H9 (cell line): Measurements from ENCODE around the gene SLC27A6. TPM values are rescaled to one million over a fixed set of nuclear protein-coding genes. Genes with fewer than 3 reads are reported as not detected.

ENCODE experiments used
- DNase-seq: peaks from one replicate; pipeline ENCODE4 v3.0.0-alpha.2; 2017
- H2AFZ ChIP-seq: one replicate; pipeline ENCODE4 v1.6.1; 2013; ENCODE audit warnings: mild to moderate bottlenecking, low read length, control low read depth, moderate library complexity
- H2AK5ac ChIP-seq: 2 replicates; pipeline ENCODE4 v1.6.1; 2013; ENCODE audit warnings: low read length, control low read depth, mixed read lengths; ENCODE audit not compliant: insufficient read length
- H2BK120ac ChIP-seq: one replicate; pipeline ENCODE4 v1.6.1; 2013; ENCODE audit warnings: low read depth, mild to moderate bottlenecking, low read length, control low read depth, inconsistent platforms; ENCODE audit not compliant: poor library complexity, severe bottlenecking
- H2BK12ac ChIP-seq: 2 replicates; pipeline ENCODE4 v1.6.1; 2013; ENCODE audit warnings: low read length, control low read depth, mixed read lengths, low read depth; ENCODE audit not compliant: insufficient read length
- H2BK15ac ChIP-seq: 2 replicates; pipeline ENCODE4 v1.6.1; 2013; ENCODE audit warnings: low read depth, low read length, control low read depth
- H2BK20ac ChIP-seq: one replicate; pipeline ENCODE4 v1.6.1; 2013; ENCODE audit warnings: low read depth, mild to moderate bottlenecking, low read length, control low read depth, inconsistent platforms; ENCODE audit not compliant: poor library complexity, severe bottlenecking
- H2BK5ac ChIP-seq: 2 replicates; pipeline ENCODE4 v1.6.1; 2013; ENCODE audit warnings: low read length, control low read depth, mixed read lengths; ENCODE audit not compliant: insufficient read length
- H3K14ac ChIP-seq: 2 replicates; pipeline ENCODE4 v1.6.1; 2013; ENCODE audit warnings: low read length, control low read depth; ENCODE audit not compliant: insufficient read depth
- H3K18ac ChIP-seq: 2 replicates; pipeline ENCODE4 v1.6.1; 2013; ENCODE audit warnings: low read depth, mild to moderate bottlenecking, mixed read lengths, low read length, control low read depth; ENCODE audit not compliant: insufficient read length
- H3K23ac ChIP-seq: 2 replicates; pipeline ENCODE4 v1.6.1; 2013; ENCODE audit warnings: low read length, control low read depth, mixed read lengths, low read depth; ENCODE audit not compliant: insufficient read length
- H3K23me2 ChIP-seq: 2 replicates; pipeline ENCODE4 v1.6.1; 2013; ENCODE audit warnings: low read depth, mild to moderate bottlenecking, mixed read lengths, low read length, control low read depth; ENCODE audit not compliant: insufficient read length, poor library complexity, severe bottlenecking
- H3K27ac ChIP-seq: 2 replicates; pipeline ENCODE4 v1.5.1; 2013; ENCODE audit warnings: low read length, control low read depth, mixed read lengths, low read depth; ENCODE audit not compliant: insufficient read length
- H3K27me3 ChIP-seq: 2 replicates; pipeline ENCODE4 v1.6.1; 2013; ENCODE audit warnings: low read length, control low read depth, inconsistent platforms; ENCODE audit not compliant: insufficient read depth
- H3K4ac ChIP-seq: 2 replicates; pipeline ENCODE4 v1.6.1; 2013; ENCODE audit warnings: low read depth, mild to moderate bottlenecking, control low read depth, inconsistent platforms, low read length, moderate library complexity
- H3K4me1 ChIP-seq: 2 replicates; pipeline ENCODE4 v1.6.1; 2013; ENCODE audit warnings: low read length, control low read depth, inconsistent platforms; ENCODE audit not compliant: insufficient read depth
- H3K4me2 ChIP-seq: 2 replicates; pipeline ENCODE4 v1.6.1; 2013; ENCODE audit warnings: low read length, control low read depth, mixed read lengths; ENCODE audit not compliant: insufficient read length, insufficient read depth
- H3K56ac ChIP-seq: 2 replicates; pipeline ENCODE4 v1.6.1; 2013; ENCODE audit warnings: low read depth, mild to moderate bottlenecking, mixed read lengths, low read length, control low read depth; ENCODE audit not compliant: insufficient read length
- H3K79me1 ChIP-seq: 2 replicates; pipeline ENCODE4 v1.6.1; 2013; ENCODE audit warnings: low read depth, mild to moderate bottlenecking, moderate library complexity, low read length, control low read depth, inconsistent platforms; ENCODE audit not compliant: insufficient read depth, poor library complexity, severe bottlenecking
- H3K79me2 ChIP-seq: 2 replicates; pipeline ENCODE4 v1.6.1; 2013; ENCODE audit warnings: low read length, control low read depth, inconsistent platforms; ENCODE audit not compliant: insufficient read depth
- H3K9ac ChIP-seq: 2 replicates; pipeline ENCODE4 v1.6.1; 2013; ENCODE audit warnings: low read length, control low read depth, mixed read lengths; ENCODE audit not compliant: insufficient read length; ENCODE audit errors: extremely low read depth
- H3K9me3 ChIP-seq: one replicate; pipeline ENCODE4 v1.6.1; 2013; ENCODE audit warnings: low read depth, low read length, inconsistent platforms; ENCODE audit not compliant: control insufficient read depth
- H3T11ph ChIP-seq: one replicate; pipeline ENCODE4 v1.6.1; 2013; ENCODE audit warnings: mild to moderate bottlenecking, low read length, control low read depth, inconsistent platforms
- H4K20me1 ChIP-seq: one replicate; pipeline ENCODE4 v1.6.1; 2013; ENCODE audit not compliant: control insufficient read depth, insufficient read length, insufficient read depth
- H4K5ac ChIP-seq: 2 replicates; pipeline ENCODE4 v1.6.1; 2013; ENCODE audit warnings: low read depth, mild to moderate bottlenecking, mixed read lengths, low read length, control low read depth; ENCODE audit not compliant: insufficient read length
- H4K8ac ChIP-seq: replicated peaks from 2 replicates; pipeline ENCODE4 v1.6.1; 2013; ENCODE audit warnings: low read length, control low read depth, mixed read lengths, low read depth; ENCODE audit not compliant: insufficient read length
- H4K91ac ChIP-seq: 2 replicates; pipeline ENCODE4 v1.6.1; 2013; ENCODE audit warnings: low read depth, mild to moderate bottlenecking, moderate library complexity, mixed read lengths, low read length, control low read depth; ENCODE audit not compliant: insufficient read length
- H3K27ac Mint-ChIP-seq, 3 experiments: 2 replicates in 2 of 3; 3 replicates in 1 of 3; pipeline ENCODE4 v1.8.0; 2020 to 2021; ENCODE audit warnings: mixed read lengths in 3 of 3, mild to moderate bottlenecking in 1 of 3, moderate library complexity in 1 of 3
- H3K27me3 Mint-ChIP-seq: 2 replicates; pipeline ENCODE4 v1.8.0; 2021; ENCODE audit warnings: low read depth, mild to moderate bottlenecking, moderate library complexity, mixed read lengths
- H3K36me3 Mint-ChIP-seq, 3 experiments: 2 replicates in 2 of 3; 3 replicates in 1 of 3; pipeline ENCODE4 v1.8.0; 2020 to 2021; ENCODE audit warnings: low read depth in 3 of 3, mixed read lengths in 3 of 3; ENCODE audit not compliant: insufficient read depth in 1 of 3
- H3K4me1 Mint-ChIP-seq, 2 experiments: 2 replicates each; pipeline ENCODE4 v1.8.0; 2020; ENCODE audit warnings: mixed read lengths in 2 of 2
- H3K4me3 Mint-ChIP-seq, 2 experiments: 2 replicates in 1 of 2; 3 replicates in 1 of 2; pipeline ENCODE4 v1.8.0; 2020 to 2021; ENCODE audit warnings: mild to moderate bottlenecking in 2 of 2, mixed read lengths in 2 of 2, moderate library complexity in 1 of 2
- H3K9me3 Mint-ChIP-seq, 2 experiments: 2 replicates in 1 of 2; 3 replicates in 1 of 2; pipeline ENCODE4 v1.8.0; 2020; ENCODE audit warnings: mild to moderate bottlenecking in 2 of 2, mixed read lengths in 2 of 2, moderate library complexity in 1 of 2
- CTCF ChIP-seq: fragments of 200-600 bp; sonication (generic); conservative IDR thresholded peaks from 3 replicates; pipeline ENCODE4 v1.8.0; 2021; ENCODE audit warnings: antibody characterized with exemption, mild to moderate bottlenecking
- WGBS: extraction: QIAGEN DNeasy Blood & Tissue Kit; methylation state at CpG from one replicate; pipeline ENCODE4 v1.1.7; 2013; ENCODE audit warnings: missing lambda C conversion rate, low lambda C conversion rate, mixed read lengths; ENCODE audit not compliant: insufficient read length; ENCODE audit errors: extremely low coverage; 5-methylcytosine and 5-hydroxymethylcytosine counted together
- total RNA-seq: library from RNA; stranded (reverse); gene quantifications from 2 replicates; pipeline ENCODE4 v1.2.1, GENCODE V29; 2021

Gene SLC27A6
- total RNA-seq, 1 experiment from 2014 or later = 3.0 TPM

- no CpG with 5 or more reads among the region's 2 CpGs for WGBS
- Mint-ChIP-seq H3K9me3 (peaks cover 0 to 5% of the 10 kb centered on the region in 2 experiments; a peak in 3 of 5 replicates), H3K27ac (no peak overlapping the region), H3K36me3 (no peaks in the 10 kb centered on the region; a peak in 2 of 7 replicates), H3K27me3 (no peaks in the 10 kb centered on the region), H3K4me3 (no peak overlapping the region), H3K4me1 (no peaks in the 10 kb centered on the region)
- DNase-seq = no peak
- Histone ChIP-seq H3K4ac (no peak overlapping the region), H3K79me1 (no peaks in the 10 kb centered on the region), H3K9ac (no peak overlapping the region), H2BK5ac (no peak overlapping the region), H2BK120ac (no peak overlapping the region), H4K8ac (no peak overlapping the region), H3K4me2 (no peak overlapping the region), H2BK12ac (no peak overlapping the region), H3K56ac (no peak overlapping the region), H3K27me3 (no peaks in the 10 kb centered on the region), H4K20me1 (no peaks in the 10 kb centered on the region), H2AFZ (no peak overlapping the region), H3K18ac (no peak overlapping the region), H3K27ac (no peak overlapping the region), H3K4me1 (no peaks in the 10 kb centered on the region), H3T11ph (no peak overlapping the region), H4K5ac (no peak overlapping the region), H2AK5ac (no peak overlapping the region), H3K14ac (no peak overlapping the region), H4K91ac (no peak overlapping the region), H3K23me2 (no peaks in the 10 kb centered on the region), H3K23ac (no peak overlapping the region), H2BK20ac (no peak overlapping the region), H2BK15ac (no peak overlapping the region), H3K79me2 (no peaks in the 10 kb centered on the region), H3K9me3 (no peaks in the 10 kb centered on the region)
- no peak for TF ChIP-seq CTCF
These were observed 84.0 kb downstream of the SLC27A6 start for GRCh38 chr5:129049126-129049799.
